Measurements from ENCODE around the gene BCR. TPM values are rescaled to one million over a fixed set of nuclear protein-coding genes. Genes with fewer than 3 reads are reported as not detected.

The BCR gene
- total RNA-seq, 4 donors from 2014 or later: 19.2 to 63.5 (median 24.8) TPM

DNA sequence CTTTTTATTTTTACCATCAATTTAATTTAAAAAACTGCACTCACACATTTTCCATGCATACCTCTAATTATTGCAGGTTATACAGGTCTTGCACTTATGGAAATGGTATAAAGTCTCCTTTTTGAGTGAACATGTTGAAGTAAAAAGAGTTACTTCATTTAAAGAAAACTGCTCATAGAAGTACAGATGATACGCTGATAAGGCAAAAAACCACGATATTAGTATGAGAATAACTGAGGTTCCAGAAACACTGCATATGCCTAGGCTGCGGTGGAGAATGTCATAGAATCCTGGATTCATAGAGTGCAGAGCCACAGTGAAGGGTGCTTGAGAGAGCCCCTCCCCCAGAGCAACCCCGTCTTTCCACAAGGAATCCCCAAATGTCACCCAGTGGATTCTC lies 175.8 kb downstream of the BCR start:
- TF ChIP-seq, protein P1, sequence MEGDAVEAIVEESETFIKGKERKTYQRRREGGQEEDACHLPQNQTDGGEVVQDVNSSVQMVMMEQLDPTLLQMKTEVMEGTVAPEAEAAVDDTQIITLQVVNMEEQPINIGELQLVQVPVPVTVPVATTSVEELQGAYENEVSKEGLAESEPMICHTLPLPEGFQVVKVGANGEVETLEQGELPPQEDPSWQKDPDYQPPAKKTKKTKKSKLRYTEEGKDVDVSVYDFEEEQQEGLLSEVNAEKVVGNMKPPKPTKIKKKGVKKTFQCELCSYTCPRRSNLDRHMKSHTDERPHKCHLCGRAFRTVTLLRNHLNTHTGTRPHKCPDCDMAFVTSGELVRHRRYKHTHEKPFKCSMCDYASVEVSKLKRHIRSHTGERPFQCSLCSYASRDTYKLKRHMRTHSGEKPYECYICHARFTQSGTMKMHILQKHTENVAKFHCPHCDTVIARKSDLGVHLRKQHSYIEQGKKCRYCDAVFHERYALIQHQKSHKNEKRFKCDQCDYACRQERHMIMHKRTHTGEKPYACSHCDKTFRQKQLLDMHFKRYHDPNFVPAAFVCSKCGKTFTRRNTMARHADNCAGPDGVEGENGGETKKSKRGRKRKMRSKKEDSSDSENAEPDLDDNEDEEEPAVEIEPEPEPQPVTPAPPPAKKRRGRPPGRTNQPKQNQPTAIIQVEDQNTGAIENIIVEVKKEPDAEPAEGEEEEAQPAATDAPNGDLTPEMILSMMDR (IDR thresholded peaks at IDR 0.05; ENCODE audit: low read depth): no peak

DNA sequence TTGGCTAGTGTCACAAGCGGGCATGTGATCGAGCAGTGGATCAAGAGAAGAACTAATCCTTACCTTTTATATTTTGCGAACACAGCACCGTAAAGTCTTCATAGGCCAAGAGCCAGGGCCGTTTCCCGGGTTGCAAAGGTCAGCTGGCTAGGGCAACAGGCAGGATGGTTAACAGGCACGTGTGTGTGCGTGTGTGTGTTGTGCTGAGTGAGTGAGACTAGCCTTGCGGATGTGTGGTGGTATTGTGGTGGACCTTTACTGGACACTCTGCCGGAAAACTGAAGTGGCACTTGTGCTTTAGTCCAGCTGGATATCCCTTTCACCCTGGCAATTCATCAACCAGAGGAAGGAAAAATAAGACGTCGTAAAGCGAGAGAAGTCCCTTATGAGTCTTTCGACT lies 176.7 kb downstream of the BCR start:
- TF ChIP-seq, protein P1 (IDR thresholded peaks at IDR 0.05; ENCODE audit: low read depth): no peak

DNA sequence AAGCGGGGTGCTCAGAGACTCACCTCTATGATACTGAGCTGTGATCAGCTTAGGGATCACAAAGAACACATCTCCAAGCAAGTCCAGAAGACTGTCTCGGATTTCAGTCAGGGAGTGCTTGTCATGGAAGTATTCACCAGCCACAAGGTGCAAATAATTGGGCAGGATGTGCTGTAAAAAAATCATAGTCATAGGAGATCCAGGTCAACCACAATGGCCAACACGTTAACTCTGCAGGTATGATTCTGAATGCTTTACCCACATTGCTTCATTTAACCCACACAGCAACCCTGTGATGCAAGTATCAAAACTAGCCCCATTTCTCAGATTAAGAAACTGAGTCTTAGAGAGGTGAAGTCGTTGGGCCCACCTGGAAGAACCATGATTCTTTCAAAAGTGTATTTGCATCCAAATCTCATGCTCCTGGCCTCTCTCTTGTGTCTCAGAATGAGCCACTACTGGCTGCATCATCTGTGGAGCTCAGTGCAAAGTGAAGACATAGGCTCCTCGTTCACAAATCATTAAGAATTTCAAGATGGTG lies 179.3 kb downstream of the BCR start:
- TF ChIP-seq, protein P1 (IDR thresholded peaks at IDR 0.05; ENCODE audit: low read depth): no peak

DNA sequence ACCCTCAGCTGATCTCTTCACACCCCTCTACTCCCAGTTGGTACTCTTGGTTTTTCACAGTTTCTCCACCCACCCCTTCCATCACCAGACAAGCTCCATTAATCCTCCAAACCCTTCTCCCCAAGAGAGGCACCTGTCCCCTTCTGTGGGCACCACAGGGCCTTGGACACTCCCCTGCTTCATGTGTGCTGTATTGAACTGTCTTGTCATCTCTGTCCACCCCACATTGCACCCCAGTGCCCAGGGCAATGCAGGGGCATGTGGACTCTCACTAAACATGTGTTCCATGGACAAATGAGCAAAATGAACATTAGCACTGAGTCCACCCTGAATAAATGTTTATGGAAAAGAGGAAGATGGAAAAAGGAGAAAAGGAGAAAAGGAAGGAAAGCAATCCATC lies 181.4 kb downstream of the BCR start:
- TF ChIP-seq, protein P1 (IDR thresholded peaks at IDR 0.05; ENCODE audit: low read depth): no peak

DNA sequence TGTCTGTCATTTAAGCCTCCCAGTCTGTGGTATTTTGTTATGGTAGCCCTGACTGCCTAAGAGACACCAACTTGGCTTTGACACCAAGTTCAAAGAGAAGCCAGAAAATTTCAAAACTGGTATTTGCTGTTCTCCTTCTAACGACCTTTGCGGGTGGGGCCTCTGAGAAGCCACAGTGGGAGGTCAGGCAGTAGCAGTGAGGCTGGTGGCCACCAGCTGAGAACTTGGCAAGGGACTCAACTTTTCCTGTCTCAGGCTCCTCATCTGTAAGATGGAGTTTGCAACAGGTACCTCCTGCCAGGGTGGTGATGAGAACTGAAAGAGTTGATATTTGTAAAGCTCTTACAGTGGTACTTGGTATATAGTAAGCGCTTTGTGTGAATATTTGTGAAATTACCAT lies 183.4 kb downstream of the BCR start:
- TF ChIP-seq, protein P1 (IDR thresholded peaks at IDR 0.05; ENCODE audit: low read depth): no peak

DNA sequence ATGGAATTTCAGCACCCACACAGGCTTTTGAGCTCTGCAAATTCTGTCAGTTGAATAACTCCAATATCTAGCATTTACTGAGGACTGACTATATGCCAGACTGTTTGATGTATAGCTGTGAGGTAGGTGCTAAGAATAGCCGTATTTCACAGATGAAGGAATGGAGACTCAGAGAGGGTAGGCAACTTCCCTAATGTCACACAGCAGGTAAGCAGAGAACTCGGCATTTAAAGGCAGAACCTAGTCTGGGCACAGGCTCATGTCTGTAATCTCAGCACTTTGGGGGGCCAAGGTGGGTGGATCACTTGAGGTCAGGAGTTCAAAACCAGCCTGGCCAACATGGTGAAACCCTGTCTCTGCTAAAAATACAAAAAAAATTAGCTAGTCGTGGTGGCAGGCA lies 184.1 kb downstream of the BCR start:
- TF ChIP-seq, protein P1 (IDR thresholded peaks at IDR 0.05; ENCODE audit: low read depth): no peak

DNA sequence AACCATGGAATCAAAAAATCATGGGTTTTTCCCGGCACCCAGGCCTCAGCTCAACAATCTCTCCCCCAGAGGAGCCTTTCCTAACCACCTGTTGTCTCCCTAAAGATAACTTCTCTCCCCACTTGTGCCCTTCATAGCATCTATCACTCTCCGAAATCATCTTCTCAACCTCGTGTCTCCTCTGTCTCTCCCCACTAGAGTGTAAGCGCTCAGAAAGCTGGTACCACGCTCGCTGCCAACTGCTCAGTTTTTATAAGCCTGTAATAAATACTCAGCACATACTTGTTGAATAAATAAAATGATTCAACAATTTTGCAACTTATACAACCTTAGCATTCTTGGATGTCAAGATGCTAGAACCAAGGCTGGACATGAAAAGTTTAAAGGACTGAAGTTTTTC lies 185.2 kb downstream of the BCR start:
- TF ChIP-seq, protein P1 (IDR thresholded peaks at IDR 0.05; ENCODE audit: low read depth): no peak

All from subcutaneous adipose tissue (tissue), 4 donors.